HG02938 (cell line): ENCODE results near the gene MYL11.

Source experiments
- ATAC-seq: cut with Tn5 transposase; IDR thresholded peaks from one replicate; pipeline ENCODE4 v1.9.1; 2021; ENCODE audit warnings: mild to moderate bottlenecking, moderate library complexity; ENCODE audit not compliant: unreplicated experiment

The MYL11 gene

DNA sequence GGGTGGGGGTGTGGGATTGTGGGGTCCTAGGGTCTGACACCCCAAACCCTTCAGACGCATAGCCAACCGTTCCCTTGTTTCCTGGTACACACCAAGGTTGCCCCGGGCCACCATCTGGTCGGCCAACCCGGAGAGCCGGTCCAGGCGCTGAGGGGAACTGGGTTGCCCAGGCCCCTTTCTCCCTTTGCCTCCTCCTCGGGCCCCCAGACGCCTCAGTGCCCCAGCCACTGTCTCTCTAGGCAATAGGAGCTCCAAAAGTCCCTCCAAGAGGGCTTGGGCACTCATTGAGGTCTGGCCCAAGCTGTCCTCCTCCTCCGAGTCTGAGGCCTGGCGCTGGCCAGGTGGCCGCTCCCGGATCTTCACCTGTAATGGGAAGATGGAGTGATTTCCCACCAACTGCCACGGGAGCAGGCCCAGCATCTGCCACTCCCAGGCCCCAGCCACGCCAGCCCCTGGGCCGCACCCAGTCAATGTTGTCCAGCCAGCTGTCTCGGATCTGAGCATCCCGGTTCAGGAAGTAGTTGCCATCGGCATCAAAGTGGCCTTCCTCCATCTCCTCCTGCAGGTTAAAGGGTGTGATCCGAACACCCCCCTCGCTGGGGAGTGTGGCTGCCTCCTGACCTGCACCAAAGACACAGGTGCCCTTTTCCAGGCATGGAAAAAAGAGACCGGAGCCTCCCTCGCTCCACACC, 21.0 kb upstream of the MYL11 start:
- ATAC-seq, result no peak

DNA sequence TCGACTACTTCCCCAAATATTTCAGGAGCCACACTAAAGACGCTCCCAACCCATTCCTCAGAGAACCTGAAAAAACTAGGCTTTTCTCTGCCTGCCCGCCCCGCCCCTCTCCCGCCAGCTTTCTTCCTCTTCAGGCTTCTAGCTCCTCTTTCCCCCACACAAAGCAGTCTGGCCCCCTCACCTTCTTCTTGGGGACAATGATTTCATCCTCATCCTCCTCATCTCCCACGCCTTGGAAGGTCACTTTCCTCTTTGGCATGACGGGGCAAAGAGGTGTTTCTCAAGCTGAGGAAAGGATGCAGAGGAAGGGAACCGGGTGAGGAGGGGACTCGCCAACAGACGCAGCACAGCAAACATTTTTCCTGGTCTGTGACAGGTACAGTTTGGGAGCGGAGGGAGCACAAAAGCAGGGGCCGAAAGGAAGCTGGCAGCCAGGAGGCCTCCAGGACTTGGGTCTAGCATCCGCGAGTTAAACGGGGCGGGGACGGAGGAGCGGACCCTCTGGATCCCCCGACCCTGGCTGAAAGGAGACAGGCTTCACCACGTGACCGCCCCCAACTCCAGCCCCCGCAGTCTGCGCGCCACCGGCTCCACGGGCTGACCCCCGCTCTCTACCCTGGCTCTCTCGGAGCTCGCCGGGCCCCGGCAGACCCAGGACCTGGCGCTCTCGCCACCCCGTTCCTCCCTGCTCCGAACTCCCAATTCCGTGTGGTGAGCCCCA, 20.0 kb upstream of the MYL11 start:
- peak; percentile 17 for ATAC-seq

DNA sequence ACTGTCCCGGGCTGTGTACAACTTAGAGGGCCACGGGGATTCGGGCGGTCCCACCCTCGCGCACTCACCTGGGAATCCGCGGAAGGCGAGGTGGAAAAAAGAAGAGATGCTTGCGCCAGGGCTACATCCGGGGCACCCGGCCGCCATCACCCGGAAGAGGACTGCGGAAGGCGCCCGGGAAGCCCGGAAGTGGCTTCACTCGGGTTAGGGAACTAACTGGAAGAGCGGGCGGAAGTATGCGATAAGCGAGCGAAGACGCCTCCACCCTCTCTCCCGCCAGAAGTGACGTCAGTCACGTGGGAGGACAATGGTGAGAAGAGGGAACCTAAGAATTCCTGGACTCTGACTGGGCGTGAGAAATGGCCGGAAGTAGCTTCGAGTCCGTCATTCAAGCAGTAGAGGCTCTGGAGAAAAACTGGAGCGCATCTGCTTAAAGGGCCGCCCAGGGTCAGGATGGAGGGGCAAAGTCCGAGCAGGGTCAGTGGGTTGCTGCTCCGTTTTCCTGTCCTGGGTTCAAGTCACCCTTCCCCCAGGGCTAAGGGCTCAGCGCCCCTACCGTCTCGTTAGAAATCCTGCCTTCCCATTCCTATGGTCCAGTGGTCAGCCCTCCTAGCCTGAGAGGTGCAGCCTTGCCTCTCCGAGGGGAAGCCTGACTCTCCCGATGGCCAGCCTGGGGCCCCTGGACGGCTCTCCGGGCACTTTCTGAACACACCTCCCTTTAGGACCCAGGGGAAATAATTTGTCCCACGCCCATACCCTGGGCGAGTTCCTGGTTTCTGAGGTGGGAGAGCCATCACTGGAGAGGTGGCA, 19.3 kb upstream of the MYL11 start, which contains the start of gene CD2BP2:
Gene CD2BP2, minus strand, starts transcription at position 165 of the 810 bp plus-strand sequence. CDS start 627 bp downstream, outside the sequence.
- peak; percentile 49 for ATAC-seq

DNA sequence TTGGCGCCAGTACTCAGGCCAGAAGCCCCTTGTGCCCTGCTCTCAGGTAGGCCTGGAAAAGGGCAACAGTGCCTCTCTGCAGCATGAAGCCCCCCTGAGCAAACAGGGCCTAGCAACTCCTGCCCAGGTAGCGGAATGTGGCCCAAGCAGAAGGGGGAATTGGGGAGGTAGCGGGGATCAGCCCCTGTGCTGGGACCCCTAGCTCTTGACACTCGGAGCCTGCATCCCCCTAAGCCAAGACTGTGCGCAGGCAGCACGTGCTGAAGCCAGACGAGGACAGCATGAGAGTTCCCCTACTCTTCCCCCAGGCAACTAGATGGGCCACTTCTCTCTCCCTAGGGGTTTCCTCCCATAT, 18.7 kb upstream of the MYL11 start:
- no peak for ATAC-seq

DNA sequence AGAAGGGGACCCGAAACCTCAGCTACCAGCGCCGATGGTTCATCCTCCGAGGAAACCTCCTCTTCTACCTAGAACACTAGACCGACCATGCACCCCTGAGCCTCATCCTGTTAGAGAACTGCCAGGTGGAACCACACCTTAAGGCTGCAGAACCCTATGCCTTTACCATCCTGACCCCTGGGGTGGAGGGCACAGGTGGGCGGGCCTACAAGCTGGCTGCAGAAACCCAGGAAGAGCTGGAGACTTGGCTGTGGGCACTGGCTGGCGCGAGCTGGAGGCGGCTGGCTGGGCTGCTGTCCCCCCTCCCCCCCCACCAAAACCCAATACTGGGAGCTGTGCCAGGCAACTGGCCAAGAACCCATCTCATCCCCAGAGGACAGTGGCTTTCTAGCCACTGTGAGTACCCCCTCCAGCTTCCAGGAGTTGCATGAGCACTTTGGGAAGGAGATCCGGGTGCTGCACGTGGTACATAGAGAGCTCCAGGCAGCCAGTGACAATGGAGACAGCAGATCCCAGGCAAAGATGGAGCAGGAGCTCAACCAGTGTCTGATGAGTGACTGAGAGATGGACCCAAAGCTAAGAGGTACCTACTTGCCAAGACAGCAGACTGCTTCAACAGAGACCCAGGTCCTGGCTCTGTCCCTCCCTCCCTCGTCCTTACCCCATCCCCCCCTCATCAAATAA, 18.1 kb upstream of the MYL11 start:
- ATAC-seq, result no peak

DNA sequence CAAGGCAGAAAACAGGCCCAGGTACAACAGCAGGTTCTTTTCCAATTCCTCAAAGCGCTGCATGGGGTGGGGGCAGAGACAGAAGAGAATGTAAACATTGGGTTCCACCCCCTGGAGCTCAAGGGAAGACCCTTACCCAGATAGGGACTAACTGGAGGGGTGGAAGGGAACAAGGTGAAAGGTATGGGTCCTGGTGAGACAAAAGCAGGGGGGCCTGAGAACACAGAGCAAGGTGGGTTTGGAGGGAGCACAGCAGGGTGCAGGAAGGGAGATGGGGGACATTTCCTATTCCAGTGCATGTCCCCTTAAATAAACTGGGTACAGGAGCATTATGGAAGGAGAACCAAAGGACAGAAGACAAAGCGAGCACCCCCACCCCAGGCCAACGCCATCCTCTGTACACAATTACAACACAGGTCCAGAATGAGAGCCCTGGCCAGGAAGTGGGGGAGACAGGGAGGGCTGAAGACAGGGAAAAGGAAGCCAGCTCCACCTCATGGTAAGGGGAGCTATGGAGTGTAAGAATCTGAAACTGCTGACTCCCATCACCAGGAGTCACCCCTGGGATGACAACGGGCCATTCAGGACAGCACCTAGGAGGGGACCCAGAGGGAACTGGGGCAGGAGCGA, 17.4 kb upstream of the MYL11 start:
- no peak for ATAC-seq

DNA sequence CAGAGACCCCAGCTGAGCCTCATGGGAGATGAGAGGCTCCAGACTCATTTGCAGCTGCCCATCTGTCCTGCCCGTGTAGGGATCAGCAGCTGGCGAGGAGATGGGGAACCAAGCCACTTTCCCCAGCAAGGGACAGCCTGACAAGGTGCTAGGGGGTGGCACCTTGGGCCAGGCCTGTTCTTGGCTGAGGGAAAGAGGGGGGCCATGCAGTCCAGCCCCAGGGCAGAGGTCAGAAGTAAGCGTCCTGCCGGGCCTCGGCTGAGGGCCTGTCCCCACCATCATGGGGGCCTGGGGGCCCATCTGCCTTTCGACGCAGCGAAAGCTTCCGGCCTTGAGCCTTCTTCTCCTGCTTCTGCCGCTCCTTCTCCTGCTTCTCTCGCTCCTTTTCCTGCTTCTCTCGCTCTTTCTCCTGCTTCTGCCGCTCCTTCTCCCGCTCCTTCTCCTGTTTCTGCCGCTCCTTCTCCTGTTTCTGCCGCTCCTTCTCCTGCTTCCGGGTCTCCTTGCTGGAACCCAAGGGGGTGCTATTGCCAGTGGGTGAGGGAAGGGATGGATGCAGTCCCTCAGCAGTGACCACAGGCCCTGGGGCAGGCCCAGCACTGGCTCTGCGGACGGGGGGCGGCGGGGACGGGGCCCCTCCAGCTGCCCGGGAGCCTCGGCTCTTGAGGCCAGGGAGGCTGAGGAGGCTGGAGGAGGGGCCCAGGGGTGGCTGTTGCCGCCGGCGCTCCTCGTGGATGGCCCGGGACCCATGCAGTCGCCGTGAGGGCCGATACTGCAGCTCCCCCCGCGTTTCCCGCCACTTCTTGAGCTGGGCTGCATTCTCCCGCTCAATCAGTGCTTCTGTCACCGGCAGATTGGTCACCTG, 16.7 kb upstream of the MYL11 start:
- ATAC-seq, result no peak

DNA sequence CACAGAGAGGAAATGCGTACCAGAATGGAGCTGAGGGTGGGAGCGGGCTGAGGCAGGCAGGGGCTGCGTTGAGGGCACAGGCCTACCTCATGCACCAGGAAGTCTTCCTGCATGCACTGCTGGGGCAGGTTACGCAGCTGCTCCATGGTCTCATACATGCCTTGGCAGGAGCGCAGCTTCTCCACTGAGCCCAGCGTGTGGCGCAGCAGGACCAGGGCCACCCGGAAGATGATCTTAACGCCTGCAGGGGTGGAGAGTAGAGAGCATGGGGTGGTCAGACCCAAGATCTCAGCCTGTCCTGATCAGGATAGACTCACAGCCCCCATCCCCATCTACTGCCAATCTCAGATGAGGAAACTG, 16.0 kb upstream of the MYL11 start:
- no peak for ATAC-seq

DNA sequence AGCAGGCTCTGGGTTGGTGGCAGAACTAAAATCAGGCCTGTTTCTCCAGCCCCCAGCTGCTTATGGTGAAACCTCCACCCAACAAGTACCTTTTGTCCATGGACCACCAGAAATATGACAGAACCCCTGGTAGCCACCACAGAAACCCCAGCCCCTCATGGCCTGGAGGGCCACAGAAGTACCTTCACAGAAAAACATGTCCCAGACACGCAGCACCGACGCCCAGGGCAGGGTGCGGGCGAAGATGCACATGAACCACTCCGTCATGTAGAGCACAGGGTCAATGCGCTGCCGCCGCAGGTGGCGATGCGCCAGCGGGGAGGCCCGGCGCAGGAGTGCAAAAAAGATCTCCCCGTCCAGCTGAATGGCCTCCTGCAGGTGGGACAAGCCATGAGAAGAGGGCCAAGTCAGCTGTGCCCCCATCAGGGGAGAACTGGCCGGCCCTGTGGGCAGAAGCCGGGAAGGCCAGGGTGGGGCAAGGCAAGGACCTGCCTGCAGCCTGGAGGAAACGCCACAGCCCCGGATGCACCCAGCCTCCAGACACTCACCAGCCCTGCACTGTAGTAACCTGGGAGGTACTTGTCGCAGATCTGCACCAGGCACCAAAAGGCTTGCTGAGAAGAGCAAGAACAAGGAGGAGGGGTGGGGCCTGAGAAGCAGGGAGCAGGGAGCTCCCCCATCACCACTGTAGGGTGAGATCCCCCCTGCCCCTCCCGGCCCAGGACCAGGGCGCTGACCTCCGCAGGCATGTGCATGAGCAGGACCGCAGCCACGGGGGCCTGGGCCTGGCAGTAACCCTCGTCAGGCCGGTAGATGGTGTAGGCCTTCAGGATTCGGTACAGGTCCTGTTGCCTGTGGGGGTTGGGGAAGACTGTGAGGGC, 15.4 kb upstream of the MYL11 start:
- no peak for ATAC-seq

DNA sequence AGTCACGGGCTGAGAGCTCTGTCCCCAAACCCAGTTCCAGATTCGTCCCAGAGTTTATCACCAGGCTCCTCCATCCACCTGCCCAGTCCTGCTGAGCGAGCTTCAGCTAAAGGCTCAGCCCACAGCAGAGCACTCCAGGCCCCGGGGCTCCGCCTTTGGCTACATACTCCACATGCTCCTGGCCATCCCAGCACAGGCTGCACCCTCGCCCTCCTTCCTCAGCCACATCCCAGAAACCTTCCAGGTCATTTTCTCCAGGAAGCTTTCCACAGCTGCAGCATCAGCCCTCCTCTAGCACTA, 14.8 kb upstream of the MYL11 start:
- no peak for ATAC-seq

DNA sequence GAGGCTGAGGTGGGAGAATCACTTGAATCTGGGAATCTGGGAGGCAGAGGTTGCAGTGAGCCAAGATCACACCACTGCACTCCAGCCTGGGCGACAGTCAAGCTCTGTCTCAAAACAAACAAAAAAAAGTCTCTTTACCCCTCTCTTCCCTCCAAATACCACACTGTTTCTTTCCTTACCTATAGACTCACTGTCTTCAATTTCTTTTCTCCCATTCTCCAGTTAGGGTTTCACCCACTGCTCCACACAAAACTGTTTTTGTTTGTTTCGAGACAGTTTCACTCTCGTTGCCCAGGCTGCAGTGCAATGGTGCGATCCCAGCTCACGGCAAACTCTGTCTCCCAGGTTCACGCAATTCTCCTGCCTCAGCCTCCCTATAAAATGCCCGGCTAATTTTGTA, 13.4 kb upstream of the MYL11 start:
- ATAC-seq, result no peak

DNA sequence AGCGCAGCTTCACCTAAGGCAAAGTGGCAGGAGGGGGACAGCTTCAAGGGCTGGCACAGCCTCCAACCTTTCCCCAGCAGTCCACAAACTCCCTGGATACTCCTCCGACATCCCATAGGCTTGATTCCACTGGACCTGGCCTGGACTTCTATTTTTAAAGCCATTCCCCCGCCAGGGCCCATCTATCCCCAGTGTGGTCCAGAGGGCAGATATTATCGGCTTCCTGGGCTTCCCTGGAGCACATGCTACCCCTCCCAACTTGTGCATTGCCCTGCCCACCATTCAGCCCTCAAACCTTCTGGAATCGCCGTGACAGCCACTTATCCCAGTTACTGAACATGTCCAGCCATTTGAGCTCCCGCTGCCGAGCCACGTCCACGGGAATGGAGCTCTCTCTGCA, 9.4 kb upstream of the MYL11 start:
- no peak for ATAC-seq

DNA sequence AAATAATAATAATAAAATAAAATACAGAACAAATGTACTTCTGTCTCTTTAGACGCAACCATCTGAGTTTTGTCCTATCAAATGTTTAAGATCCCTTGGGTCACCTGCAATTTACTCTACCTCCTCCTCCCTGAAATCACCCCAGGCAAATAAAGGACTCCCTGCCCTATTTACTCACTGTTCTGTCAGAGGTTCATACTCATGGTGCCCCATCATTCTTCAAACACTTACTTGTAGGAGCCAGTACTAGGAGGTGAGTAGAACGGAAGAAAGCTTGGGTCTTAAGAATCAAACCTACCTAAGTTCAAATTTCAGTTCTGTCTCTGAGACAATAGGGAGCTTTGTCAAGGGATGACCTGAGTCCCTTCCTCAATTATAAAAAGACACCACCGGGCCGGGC, 8.1 kb upstream of the MYL11 start:
- ATAC-seq, result no peak

DNA sequence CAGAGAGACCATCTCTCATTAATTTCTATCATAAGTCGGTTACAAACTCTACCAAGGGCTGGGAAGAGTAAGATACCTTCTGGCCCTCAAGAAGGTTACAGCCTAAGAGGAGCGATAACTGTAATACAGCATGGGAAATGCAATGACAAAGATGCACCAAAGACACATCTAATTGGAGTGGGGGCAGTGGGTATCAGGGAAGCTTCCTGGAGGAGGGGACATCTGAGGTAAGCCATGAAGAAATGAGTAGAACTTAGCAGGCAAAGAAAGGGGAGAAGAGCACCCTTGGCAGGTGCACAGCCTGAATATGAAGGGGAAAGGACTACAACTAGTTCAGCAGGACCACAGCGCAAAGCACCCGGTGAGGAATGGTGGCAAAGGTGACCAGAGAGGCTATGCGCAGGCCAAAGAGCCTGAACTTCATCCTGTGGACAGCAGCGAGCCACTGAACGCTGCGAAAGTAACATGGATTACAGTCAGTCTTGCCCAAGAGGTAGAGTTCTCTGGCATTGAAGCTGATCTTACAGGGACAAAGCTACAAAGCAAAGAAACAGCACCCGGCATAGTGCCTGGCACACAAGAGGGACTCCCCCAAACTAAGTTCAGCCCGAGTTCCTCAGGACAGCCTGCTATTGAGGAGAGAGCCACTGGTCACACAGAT, 7.1 kb upstream of the MYL11 start:
- ATAC-seq, result no peak

DNA sequence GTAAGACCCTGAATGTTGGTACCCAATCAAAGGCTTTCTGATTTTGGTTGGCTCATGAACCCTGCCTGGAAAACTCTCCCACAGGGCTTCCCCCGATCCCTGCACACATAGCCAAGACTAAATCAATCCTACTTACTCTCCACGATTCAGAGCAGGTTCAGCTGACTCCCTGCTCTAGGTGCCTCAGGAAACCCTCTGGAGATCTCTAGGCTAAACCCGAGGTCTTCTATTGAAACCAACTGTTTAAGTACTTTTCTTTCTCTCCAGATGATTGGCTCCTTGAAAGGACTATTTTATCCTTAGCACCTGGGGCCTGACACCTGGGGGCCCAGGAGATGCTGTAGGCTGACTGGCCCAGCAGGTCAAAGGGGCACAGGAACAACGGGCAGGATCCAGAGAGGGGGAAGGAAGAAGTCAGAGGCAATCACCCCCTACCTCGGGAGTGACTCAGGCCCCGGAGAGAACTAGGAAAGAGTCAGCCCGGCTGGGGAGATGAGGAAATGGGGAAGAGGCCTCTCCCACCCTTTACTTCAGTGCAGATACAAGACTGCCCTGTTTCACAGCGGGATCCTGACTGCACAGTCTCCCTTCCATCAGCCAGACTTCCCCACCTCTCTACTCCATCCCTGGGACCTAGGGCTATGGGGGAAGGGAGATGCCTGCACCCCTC, 6.3 kb upstream of the MYL11 start:
- ATAC-seq, result no peak

DNA sequence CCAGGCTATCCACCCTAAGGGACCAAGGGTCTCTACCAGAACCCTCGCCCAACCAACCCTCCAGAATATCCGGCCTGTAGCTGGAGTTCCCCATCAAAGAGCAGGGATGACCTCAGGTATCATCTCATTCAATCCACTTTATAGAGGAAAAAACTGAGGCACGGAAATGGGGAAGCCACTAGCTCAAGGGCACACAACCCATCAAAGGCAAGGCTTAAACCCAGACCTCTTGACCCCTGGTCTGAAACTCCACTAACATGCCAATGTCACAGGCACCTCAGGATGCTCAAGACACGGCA, 5.9 kb upstream of the MYL11 start:
- ATAC-seq, result no peak

DNA sequence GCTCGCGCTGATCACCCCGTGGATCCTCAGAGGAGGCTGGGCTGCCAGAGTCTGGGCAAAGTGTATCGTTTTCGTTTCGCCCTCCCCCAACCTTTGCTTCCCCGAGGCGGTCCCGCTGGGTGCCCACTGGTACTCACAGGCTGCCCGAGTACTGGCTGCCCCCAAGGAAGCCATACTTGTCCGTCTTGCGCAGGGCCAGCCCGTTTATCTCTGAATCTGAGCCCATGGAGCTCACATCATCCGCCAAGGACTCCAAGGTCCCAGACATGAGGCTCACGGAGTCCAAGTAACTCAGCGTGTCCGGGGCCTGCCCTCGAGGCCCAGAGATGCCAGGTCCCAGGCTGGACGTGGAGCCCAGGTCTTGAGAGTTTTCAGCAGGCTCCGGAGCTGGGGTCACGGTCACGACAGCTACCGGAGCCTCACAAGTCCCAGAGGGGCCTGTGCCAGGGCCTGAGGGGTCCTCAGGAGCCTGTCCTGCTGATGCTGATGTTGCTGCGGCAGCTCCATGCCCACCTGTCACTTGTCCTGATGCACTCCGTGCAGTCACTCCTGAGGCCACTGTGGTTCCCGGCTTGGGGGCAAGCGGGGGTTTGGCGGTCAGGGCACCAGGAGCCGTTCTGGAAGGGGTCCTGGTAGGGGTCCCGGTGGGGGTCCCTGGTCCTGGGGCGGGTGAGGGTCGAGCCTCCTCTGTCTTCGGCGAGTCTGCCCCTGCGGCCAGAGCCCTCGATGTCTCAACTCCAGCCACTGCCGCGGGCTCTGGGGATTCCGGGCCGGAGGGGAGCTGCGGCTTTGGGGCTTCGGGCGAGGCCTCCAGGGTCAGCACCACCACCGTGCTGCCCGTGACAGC, 5.3 kb upstream of the MYL11 start:
- no peak for ATAC-seq
